Measurements from ENCODE around the gene BCL6.

GRCh38 chr3:187778726-187779125 lies 33.5 kb upstream of the BCL6 start:
- no peak for TF ChIP-seq CTCF (IDR thresholded peaks at IDR 0.05; ENCODE audit: extremely low read depth in 1 of 2, insufficient read depth in 1 of 2, low read depth in 1 of 2, low read length in 2 of 2)
- no peak for TF ChIP-seq POLR2A (IDR thresholded peaks at IDR 0.05; ENCODE audit: low read depth, low read length)
- TF ChIP-seq MAX (IDR thresholded peaks at IDR 0.05; ENCODE audit: insufficient read depth, insufficient read length), result no peak
- no peak for TF ChIP-seq MYC (IDR thresholded peaks at IDR 0.05; ENCODE audit: low read depth, low read length)
- TF ChIP-seq EZH2 (IDR thresholded peaks at IDR 0.05; ENCODE audit: borderline replicate concordance, low read depth, low read length, severe bottlenecking), result no peak
- no peak for TF ChIP-seq POLR2AphosphoS5 (IDR thresholded peaks at IDR 0.05; ENCODE audit: insufficient read depth, low read depth, low read length)
- TF ChIP-seq JUN (IDR thresholded peaks at IDR 0.05; ENCODE audit: borderline replicate concordance, insufficient read depth, insufficient read length, low read depth), result no peak
- no peak for TF ChIP-seq GATA2 (IDR thresholded peaks at IDR 0.05; ENCODE audit: insufficient read depth, insufficient read length, low read depth, low read length)
- TF ChIP-seq FOS (IDR thresholded peaks at IDR 0.05; ENCODE audit: borderline replicate concordance, insufficient read depth, low read length), result no peak

Measured in endothelial cell of umbilical vein (primary cell).